Measurements from ENCODE around the gene PRKACB. TPM values are rescaled to one million over a fixed set of nuclear protein-coding genes. Genes with fewer than 3 reads are reported as not detected.

The PRKACB gene
- total RNA-seq, 1 donor from 2014 or later = 64.9 TPM

- Histone ChIP-seq H2AFZ (ENCODE audit: low read depth, low read length) (peak overlapping the region; percentile 50), H3K9ac (ENCODE audit: low read length) (peak overlapping the region; percentile 61), H3K27me3 (ENCODE audit: insufficient read depth, low read length) (no peaks in the 10 kb centered on the region), H3K4me3 (ENCODE audit: insufficient read depth, low read depth, low read length) (peak overlapping the region; percentile 45), H3K9me3 (ENCODE audit: insufficient read depth, low read depth, low read length) (no peaks in the 10 kb centered on the region), H3K79me2 (ENCODE audit: insufficient read depth, low read length) (no peaks in the 10 kb centered on the region), H3K4me1 (ENCODE audit: insufficient read depth, low read length) (no peaks in the 10 kb centered on the region), H3K27ac (ENCODE audit: low read depth, low read length) (no peak overlapping the region), H3K36me3 (ENCODE audit: insufficient read depth, low read length) (no peaks in the 10 kb centered on the region), H3K4me2 (ENCODE audit: low read length) (peak overlapping the region; percentile 82), H4K20me1 (ENCODE audit: insufficient read depth, low read length) (no peaks in the 10 kb centered on the region)
- H3K27ac Mint-ChIP-seq (ENCODE audit: unreplicated experiment) = no peak overlapping the region
- no peaks in the 10 kb centered on the region for H3K27me3 Mint-ChIP-seq (ENCODE audit: low read depth, unreplicated experiment)
- H3K36me3 Mint-ChIP-seq (ENCODE audit: low read depth, unreplicated experiment) = no peaks in the 10 kb centered on the region
- peaks cover 3% of the 10 kb centered on the region for H3K4me1 Mint-ChIP-seq (ENCODE audit: low read depth, unreplicated experiment)
- no peak for DNase-seq (ENCODE audit: low read depth)
- FAIRE-seq = no peak
- TF ChIP-seq, protein P1, sequence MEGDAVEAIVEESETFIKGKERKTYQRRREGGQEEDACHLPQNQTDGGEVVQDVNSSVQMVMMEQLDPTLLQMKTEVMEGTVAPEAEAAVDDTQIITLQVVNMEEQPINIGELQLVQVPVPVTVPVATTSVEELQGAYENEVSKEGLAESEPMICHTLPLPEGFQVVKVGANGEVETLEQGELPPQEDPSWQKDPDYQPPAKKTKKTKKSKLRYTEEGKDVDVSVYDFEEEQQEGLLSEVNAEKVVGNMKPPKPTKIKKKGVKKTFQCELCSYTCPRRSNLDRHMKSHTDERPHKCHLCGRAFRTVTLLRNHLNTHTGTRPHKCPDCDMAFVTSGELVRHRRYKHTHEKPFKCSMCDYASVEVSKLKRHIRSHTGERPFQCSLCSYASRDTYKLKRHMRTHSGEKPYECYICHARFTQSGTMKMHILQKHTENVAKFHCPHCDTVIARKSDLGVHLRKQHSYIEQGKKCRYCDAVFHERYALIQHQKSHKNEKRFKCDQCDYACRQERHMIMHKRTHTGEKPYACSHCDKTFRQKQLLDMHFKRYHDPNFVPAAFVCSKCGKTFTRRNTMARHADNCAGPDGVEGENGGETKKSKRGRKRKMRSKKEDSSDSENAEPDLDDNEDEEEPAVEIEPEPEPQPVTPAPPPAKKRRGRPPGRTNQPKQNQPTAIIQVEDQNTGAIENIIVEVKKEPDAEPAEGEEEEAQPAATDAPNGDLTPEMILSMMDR (IDR thresholded peaks at IDR 0.05; ENCODE audit: insufficient read depth, low read depth, low read length) = no peak
- TF ChIP-seq EZH2 (IDR thresholded peaks at IDR 0.05; ENCODE audit: insufficient read depth, low read length) = no peak
- no peak overlapping the region for H3K4me3 Mint-ChIP-seq (ENCODE audit: unreplicated experiment)
- no peaks in the 10 kb centered on the region for H3K9me3 Mint-ChIP-seq (ENCODE audit: unreplicated experiment)
Observed at GRCh38 chr1:84164567-84165021, 20.5 kb downstream of the PRKACB start.

DNA sequence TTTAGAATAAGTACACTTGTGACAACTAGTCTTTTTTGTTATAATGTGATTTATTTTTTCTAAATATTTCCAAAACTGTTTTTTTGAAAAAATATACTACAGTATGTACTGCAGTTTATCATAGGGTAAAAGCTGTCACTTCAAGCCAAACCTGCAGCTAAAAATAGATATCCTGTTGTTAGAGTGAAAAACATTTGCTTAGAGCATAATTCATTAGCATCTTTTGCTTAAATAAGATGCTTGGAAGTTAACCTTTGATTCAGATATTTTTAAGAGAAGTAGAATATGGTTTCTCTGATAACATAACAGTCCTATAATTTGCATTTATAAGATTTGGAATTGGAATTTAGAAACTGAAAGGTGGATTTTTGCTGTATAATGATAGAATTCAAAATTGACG, 21.5 kb downstream of the PRKACB start:
- no peak overlapping the region for H3K27ac Mint-ChIP-seq (ENCODE audit: unreplicated experiment)
- no peak overlapping the region for H3K4me3 ChIP-seq (ENCODE audit: insufficient read depth, low read depth, low read length)

GRCh38 chr1:84166797-84167196, 22.7 kb downstream of the PRKACB start:
- Histone ChIP-seq H3K9me3 (ENCODE audit: insufficient read depth, low read depth, low read length) (no peaks in the 10 kb centered on the region), H3K4me2 (ENCODE audit: low read length) (no peak overlapping the region), H3K79me2 (ENCODE audit: insufficient read depth, low read length) (no peaks in the 10 kb centered on the region), H4K20me1 (ENCODE audit: insufficient read depth, low read length) (no peaks in the 10 kb centered on the region), H3K36me3 (ENCODE audit: insufficient read depth, low read length) (no peaks in the 10 kb centered on the region), H3K27ac (ENCODE audit: low read depth, low read length) (no peak overlapping the region), H3K9ac (ENCODE audit: low read length) (no peak overlapping the region), H3K4me1 (ENCODE audit: insufficient read depth, low read length) (no peaks in the 10 kb centered on the region), H3K4me3 (ENCODE audit: insufficient read depth, low read depth, low read length) (no peak overlapping the region), H2AFZ (ENCODE audit: low read depth, low read length) (no peak overlapping the region), H3K27me3 (ENCODE audit: insufficient read depth, low read length) (no peaks in the 10 kb centered on the region)
- FAIRE-seq (no peak), DNase-seq (ENCODE audit: low read depth) (no peak)
- TF ChIP-seq, protein P1 (IDR thresholded peaks at IDR 0.05; ENCODE audit: insufficient read depth, low read depth, low read length) = no peak
- TF ChIP-seq EZH2 (IDR thresholded peaks at IDR 0.05; ENCODE audit: insufficient read depth, low read length) = no peak
- Mint-ChIP-seq H3K27me3 (ENCODE audit: low read depth, unreplicated experiment) (no peaks in the 10 kb centered on the region), H3K9me3 (ENCODE audit: unreplicated experiment) (no peaks in the 10 kb centered on the region), H3K4me3 (ENCODE audit: unreplicated experiment) (no peak overlapping the region), H3K36me3 (ENCODE audit: low read depth, unreplicated experiment) (no peaks in the 10 kb centered on the region), H3K27ac (ENCODE audit: unreplicated experiment) (no peak overlapping the region), H3K4me1 (ENCODE audit: low read depth, unreplicated experiment) (peaks cover 6% of the 10 kb centered on the region)

More for the DNA sequence above, 21.5 kb downstream of the PRKACB start:
- H3K4me1 ChIP-seq (ENCODE audit: insufficient read depth, low read length) = no peaks in the 10 kb centered on the region
- H3K36me3 ChIP-seq (ENCODE audit: insufficient read depth, low read length) = no peaks in the 10 kb centered on the region
- no peaks in the 10 kb centered on the region for H3K9me3 ChIP-seq (ENCODE audit: insufficient read depth, low read depth, low read length)
- H3K9me3 Mint-ChIP-seq (ENCODE audit: unreplicated experiment) = no peaks in the 10 kb centered on the region
- H3K36me3 Mint-ChIP-seq (ENCODE audit: low read depth, unreplicated experiment) = no peaks in the 10 kb centered on the region
- no peaks in the 10 kb centered on the region for H3K27me3 ChIP-seq (ENCODE audit: insufficient read depth, low read length)
- no peak for TF ChIP-seq EZH2 (IDR thresholded peaks at IDR 0.05; ENCODE audit: insufficient read depth, low read length)
- TF ChIP-seq, protein P1 (IDR thresholded peaks at IDR 0.05; ENCODE audit: insufficient read depth, low read depth, low read length) = no peak
- H4K20me1 ChIP-seq (ENCODE audit: insufficient read depth, low read length) = no peaks in the 10 kb centered on the region
- no peak overlapping the region for H3K9ac ChIP-seq (ENCODE audit: low read length)
- H3K27ac ChIP-seq (ENCODE audit: low read depth, low read length) = no peak overlapping the region
- peaks cover 4% of the 10 kb centered on the region for H3K4me1 Mint-ChIP-seq (ENCODE audit: low read depth, unreplicated experiment)
- H3K4me3 Mint-ChIP-seq (ENCODE audit: unreplicated experiment) = no peak overlapping the region
- no peak overlapping the region for H2AFZ ChIP-seq (ENCODE audit: low read depth, low read length)
- H3K79me2 ChIP-seq (ENCODE audit: insufficient read depth, low read length) = no peaks in the 10 kb centered on the region
- FAIRE-seq (no peak), DNase-seq (ENCODE audit: low read depth) (no peak)
- H3K4me2 ChIP-seq (ENCODE audit: low read length) = no peak overlapping the region
- no peaks in the 10 kb centered on the region for H3K27me3 Mint-ChIP-seq (ENCODE audit: low read depth, unreplicated experiment)
